H1 (cell line): ENCODE data around the gene CXCR4. TPM values are rescaled to one million over a fixed set of nuclear protein-coding genes. Genes with fewer than 3 reads are reported as not detected.

Source experiments
- CBX5 ChIP-seq: fragments of 300-800, 300-1000 bp; sonication (generic); IDR thresholded peaks from 2 replicates; pipeline ENCODE4 v1.7.1; 2016; ENCODE audit warnings: antibody characterized with exemption, low read length, low read depth
- CREB1 ChIP-seq: IDR thresholded peaks from 2 replicates; pipeline ENCODE4 v1.6.1; 2012; ENCODE audit warnings: inconsistent platforms
- CTBP2 ChIP-seq: IDR thresholded peaks from 2 replicates; pipeline ENCODE4 v1.7.0; 2011; ENCODE audit warnings: borderline replicate concordance, mild to moderate bottlenecking, moderate library complexity, mixed read lengths, low read length; ENCODE audit not compliant: insufficient read depth, insufficient read length
- NRF1 ChIP-seq: IDR thresholded peaks from 2 replicates; pipeline ENCODE4 v1.6.1; 2011; ENCODE audit warnings: mild to moderate bottlenecking, low read depth, low read length, improper control_type of control experiment
- ZNF274 ChIP-seq: IDR thresholded peaks from 2 replicates; pipeline ENCODE4 v1.7.0; 2012; ENCODE audit warnings: low read length, borderline replicate concordance; ENCODE audit errors: extremely low read depth
- polyA plus RNA-seq, 7 experiments: library from polyadenylated mRNA; depleted of rRNA in 3 of 7; stranded (reverse) in 5 of 7; unstranded in 2 of 7; fragments of >200 nt in 5 of 7; fragments of 200-250 nt in 2 of 7; gene quantifications; 1 replicate in 5 of 7; 2 replicates in 1 of 7; 4 replicates in 1 of 7; pipeline versions ENCODE4 v1.2.1 to v1.2.3, GENCODE V29; 2011 to 2013; ENCODE audit warnings: missing spikeins in 2 of 7, mixed read lengths in 2 of 7
- total RNA-seq: library from RNA; stranded (reverse); fragmentation: NEBNext Ultra II Directional; extraction: Animal tissue kit (Norgen Biotek cat#: 25700); gene quantifications from 2 replicates; pipeline ENCODE4 v1.2.1, GENCODE V29; 2021
- TF ChIP-seq, protein P1 (sequence below): fragments of 300-600 bp; sonication (generic); IDR thresholded peaks from 2 replicates; pipeline ENCODE4 v1.7.1; 2012; ENCODE audit warnings: low read length, moderate library complexity, mild to moderate bottlenecking, inconsistent platforms; ENCODE audit not compliant: insufficient replicate concordance

CXCR4 gene
- total and polyA plus RNA-seq, 2 of the 8 experiments (the other 6 are each of a cell fraction or from before 2014, with no cell fraction given): 1.8 to 2.8 TPM

DNA sequence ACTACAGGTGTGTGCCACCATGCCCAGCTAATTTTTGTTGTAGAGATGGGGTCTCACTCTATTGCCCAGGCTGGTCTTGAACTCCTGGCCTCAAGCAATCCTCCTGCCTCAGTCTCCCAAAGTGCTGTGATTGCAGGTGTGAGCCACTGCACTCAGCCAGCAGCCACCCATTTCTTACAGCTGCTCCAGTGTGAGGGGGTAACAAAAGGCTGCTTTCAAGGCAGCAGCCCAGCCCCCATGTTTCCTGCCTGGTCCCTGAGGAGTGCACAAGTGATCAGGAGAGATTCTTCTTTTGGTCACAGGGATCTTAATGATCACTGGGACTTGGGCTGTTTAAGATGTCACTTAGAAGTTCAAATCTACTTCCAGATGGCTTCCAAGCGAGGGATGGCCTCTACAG is 15.2 kb upstream of the CXCR4 start (continued):
- TF ChIP-seq, protein P1, sequence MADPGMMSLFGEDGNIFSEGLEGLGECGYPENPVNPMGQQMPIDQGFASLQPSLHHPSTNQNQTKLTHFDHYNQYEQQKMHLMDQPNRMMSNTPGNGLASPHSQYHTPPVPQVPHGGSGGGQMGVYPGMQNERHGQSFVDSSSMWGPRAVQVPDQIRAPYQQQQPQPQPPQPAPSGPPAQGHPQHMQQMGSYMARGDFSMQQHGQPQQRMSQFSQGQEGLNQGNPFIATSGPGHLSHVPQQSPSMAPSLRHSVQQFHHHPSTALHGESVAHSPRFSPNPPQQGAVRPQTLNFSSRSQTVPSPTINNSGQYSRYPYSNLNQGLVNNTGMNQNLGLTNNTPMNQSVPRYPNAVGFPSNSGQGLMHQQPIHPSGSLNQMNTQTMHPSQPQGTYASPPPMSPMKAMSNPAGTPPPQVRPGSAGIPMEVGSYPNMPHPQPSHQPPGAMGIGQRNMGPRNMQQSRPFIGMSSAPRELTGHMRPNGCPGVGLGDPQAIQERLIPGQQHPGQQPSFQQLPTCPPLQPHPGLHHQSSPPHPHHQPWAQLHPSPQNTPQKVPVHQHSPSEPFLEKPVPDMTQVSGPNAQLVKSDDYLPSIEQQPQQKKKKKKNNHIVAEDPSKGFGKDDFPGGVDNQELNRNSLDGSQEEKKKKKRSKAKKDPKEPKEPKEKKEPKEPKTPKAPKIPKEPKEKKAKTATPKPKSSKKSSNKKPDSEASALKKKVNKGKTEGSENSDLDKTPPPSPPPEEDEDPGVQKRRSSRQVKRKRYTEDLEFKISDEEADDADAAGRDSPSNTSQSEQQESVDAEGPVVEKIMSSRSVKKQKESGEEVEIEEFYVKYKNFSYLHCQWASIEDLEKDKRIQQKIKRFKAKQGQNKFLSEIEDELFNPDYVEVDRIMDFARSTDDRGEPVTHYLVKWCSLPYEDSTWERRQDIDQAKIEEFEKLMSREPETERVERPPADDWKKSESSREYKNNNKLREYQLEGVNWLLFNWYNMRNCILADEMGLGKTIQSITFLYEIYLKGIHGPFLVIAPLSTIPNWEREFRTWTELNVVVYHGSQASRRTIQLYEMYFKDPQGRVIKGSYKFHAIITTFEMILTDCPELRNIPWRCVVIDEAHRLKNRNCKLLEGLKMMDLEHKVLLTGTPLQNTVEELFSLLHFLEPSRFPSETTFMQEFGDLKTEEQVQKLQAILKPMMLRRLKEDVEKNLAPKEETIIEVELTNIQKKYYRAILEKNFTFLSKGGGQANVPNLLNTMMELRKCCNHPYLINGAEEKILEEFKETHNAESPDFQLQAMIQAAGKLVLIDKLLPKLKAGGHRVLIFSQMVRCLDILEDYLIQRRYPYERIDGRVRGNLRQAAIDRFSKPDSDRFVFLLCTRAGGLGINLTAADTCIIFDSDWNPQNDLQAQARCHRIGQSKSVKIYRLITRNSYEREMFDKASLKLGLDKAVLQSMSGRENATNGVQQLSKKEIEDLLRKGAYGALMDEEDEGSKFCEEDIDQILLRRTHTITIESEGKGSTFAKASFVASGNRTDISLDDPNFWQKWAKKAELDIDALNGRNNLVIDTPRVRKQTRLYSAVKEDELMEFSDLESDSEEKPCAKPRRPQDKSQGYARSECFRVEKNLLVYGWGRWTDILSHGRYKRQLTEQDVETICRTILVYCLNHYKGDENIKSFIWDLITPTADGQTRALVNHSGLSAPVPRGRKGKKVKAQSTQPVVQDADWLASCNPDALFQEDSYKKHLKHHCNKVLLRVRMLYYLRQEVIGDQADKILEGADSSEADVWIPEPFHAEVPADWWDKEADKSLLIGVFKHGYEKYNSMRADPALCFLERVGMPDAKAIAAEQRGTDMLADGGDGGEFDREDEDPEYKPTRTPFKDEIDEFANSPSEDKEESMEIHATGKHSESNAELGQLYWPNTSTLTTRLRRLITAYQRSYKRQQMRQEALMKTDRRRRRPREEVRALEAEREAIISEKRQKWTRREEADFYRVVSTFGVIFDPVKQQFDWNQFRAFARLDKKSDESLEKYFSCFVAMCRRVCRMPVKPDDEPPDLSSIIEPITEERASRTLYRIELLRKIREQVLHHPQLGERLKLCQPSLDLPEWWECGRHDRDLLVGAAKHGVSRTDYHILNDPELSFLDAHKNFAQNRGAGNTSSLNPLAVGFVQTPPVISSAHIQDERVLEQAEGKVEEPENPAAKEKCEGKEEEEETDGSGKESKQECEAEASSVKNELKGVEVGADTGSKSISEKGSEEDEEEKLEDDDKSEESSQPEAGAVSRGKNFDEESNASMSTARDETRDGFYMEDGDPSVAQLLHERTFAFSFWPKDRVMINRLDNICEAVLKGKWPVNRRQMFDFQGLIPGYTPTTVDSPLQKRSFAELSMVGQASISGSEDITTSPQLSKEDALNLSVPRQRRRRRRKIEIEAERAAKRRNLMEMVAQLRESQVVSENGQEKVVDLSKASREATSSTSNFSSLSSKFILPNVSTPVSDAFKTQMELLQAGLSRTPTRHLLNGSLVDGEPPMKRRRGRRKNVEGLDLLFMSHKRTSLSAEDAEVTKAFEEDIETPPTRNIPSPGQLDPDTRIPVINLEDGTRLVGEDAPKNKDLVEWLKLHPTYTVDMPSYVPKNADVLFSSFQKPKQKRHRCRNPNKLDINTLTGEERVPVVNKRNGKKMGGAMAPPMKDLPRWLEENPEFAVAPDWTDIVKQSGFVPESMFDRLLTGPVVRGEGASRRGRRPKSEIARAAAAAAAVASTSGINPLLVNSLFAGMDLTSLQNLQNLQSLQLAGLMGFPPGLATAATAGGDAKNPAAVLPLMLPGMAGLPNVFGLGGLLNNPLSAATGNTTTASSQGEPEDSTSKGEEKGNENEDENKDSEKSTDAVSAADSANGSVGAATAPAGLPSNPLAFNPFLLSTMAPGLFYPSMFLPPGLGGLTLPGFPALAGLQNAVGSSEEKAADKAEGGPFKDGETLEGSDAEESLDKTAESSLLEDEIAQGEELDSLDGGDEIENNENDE: no peak
- TF ChIP-seq ZNF274 (no peak), CREB1 (no peak), CBX5 (no peak), CTBP2 (no peak), NRF1 (no peak)
